ENCODE data around the gene ADGRD1.

DNA sequence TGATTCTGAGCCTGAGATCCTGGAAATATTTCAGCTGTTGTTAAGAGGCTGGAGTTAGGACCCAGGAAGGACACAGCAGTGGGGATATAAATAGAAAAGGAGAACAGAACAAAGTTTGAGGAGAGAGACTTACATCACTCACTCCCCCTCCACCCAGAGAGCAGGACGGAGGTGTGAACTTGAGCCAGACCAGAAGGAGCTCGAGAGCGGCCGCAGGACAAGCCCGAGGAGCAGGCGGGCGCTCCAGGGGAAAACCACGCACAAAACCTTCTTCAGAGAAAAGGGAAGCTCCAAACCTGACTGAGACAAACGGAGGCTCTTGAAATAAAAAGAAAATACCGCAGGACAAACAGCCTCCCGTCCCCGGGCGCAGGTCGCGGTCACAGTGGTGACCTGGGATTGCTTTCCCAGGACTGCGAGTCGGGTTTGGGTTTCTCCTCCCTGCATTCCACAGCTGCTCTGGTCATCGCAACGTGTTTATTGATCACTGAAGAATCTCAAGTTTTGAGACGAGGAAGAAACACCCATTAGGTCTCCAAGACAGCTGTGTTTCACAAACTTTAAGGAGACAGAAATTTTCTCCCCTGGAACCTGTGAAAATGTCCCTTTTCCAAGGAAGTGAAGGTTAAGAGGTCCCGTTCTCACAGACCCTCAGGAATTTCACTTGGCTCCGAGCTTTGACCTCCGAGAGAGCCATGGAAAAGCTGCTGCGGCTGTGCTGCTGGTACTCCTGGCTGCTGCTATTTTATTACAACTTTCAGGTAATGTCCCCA is at the start of gene ADGRD1:
- TF ChIP-seq, protein P1, sequence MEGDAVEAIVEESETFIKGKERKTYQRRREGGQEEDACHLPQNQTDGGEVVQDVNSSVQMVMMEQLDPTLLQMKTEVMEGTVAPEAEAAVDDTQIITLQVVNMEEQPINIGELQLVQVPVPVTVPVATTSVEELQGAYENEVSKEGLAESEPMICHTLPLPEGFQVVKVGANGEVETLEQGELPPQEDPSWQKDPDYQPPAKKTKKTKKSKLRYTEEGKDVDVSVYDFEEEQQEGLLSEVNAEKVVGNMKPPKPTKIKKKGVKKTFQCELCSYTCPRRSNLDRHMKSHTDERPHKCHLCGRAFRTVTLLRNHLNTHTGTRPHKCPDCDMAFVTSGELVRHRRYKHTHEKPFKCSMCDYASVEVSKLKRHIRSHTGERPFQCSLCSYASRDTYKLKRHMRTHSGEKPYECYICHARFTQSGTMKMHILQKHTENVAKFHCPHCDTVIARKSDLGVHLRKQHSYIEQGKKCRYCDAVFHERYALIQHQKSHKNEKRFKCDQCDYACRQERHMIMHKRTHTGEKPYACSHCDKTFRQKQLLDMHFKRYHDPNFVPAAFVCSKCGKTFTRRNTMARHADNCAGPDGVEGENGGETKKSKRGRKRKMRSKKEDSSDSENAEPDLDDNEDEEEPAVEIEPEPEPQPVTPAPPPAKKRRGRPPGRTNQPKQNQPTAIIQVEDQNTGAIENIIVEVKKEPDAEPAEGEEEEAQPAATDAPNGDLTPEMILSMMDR (IDR thresholded peaks at IDR 0.05; ENCODE audit: borderline replicate concordance, extremely low read depth, low read length, poor library complexity, severe bottlenecking): no peak
- TF ChIP-seq EZH2 (IDR thresholded peaks at IDR 0.05; ENCODE audit: borderline replicate concordance, low read depth, low read length, severe bottlenecking): no peak

Measured in DND-41 (cell line).